Measurements from ENCODE around the gene STK4.

STK4 gene

GRCh38 chr20:44955270-44955669 lies 11.0 kb upstream of the STK4 start:
- peaks cover 70% of the 10 kb centered on the region for H3K36me3 Mint-ChIP-seq (ENCODE audit: low read depth)
- no peak for TF ChIP-seq CTCF (IDR thresholded peaks at IDR 0.05)
- H3K27ac Mint-ChIP-seq: peak overlapping the region; percentile 26
- DNase-seq: no peak
- no peaks in the 10 kb centered on the region for H3K9me3 Mint-ChIP-seq
- no peaks in the 10 kb centered on the region for H3K27me3 Mint-ChIP-seq (ENCODE audit: low read depth, poor library complexity)
- peaks cover 43% of the 10 kb centered on the region for H3K4me1 Mint-ChIP-seq
- no peak overlapping the region for H3K4me3 Mint-ChIP-seq

GRCh38 chr20:44956410-44956809 lies 9.9 kb upstream of the STK4 start:
- Mint-ChIP-seq H3K4me1 (peaks cover 54% of the 10 kb centered on the region), H3K4me3 (no peak overlapping the region), H3K9me3 (no peaks in the 10 kb centered on the region), H3K27ac (no peak overlapping the region), H3K27me3 (ENCODE audit: low read depth, poor library complexity) (no peaks in the 10 kb centered on the region), H3K36me3 (ENCODE audit: low read depth) (peaks cover 61% of the 10 kb centered on the region)
- DNase-seq: no peak
- no peak for TF ChIP-seq CTCF (IDR thresholded peaks at IDR 0.05)

GRCh38 chr20:44958276-44958675 lies 8.0 kb upstream of the STK4 start:
- H3K4me1 Mint-ChIP-seq: peaks cover 59% of the 10 kb centered on the region
- peak overlapping the region; percentile 93 for H3K27ac Mint-ChIP-seq
- peaks cover 3% of the 10 kb centered on the region for H3K9me3 Mint-ChIP-seq

GRCh38 chr20:44959082-44959637 lies 7.2 kb upstream of the STK4 start:
- peaks cover 3% of the 10 kb centered on the region for H3K9me3 Mint-ChIP-seq
- H3K4me3 Mint-ChIP-seq: peak overlapping the region; percentile 96
- peak overlapping the region; percentile 93 for H3K27ac Mint-ChIP-seq
- peaks cover 59% of the 10 kb centered on the region for H3K4me1 Mint-ChIP-seq
- DNase-seq: no peak
- no peak for TF ChIP-seq CTCF (IDR thresholded peaks at IDR 0.05)
- H3K27me3 Mint-ChIP-seq (ENCODE audit: low read depth, poor library complexity): no peaks in the 10 kb centered on the region
- peaks cover 33% of the 10 kb centered on the region for H3K36me3 Mint-ChIP-seq (ENCODE audit: low read depth)

More at GRCh38 chr20:44958276-44958675, 8.0 kb upstream of the STK4 start:
- TF ChIP-seq CTCF (IDR thresholded peaks at IDR 0.05): no peak
- DNase-seq: no peak
- Mint-ChIP-seq H3K27me3 (ENCODE audit: low read depth, poor library complexity) (no peaks in the 10 kb centered on the region), H3K4me3 (peak overlapping the region; percentile 96), H3K36me3 (ENCODE audit: low read depth) (peaks cover 42% of the 10 kb centered on the region)

- Mint-ChIP-seq H3K9me3 (peaks cover 3% of the 10 kb centered on the region), H3K27ac (peak overlapping the region; percentile 93), H3K4me1 (peaks cover 59% of the 10 kb centered on the region), H3K36me3 (ENCODE audit: low read depth) (peaks cover 30% of the 10 kb centered on the region), H3K27me3 (ENCODE audit: low read depth, poor library complexity) (no peaks in the 10 kb centered on the region), H3K4me3 (peak overlapping the region; percentile 96)
- peak; percentile 27 for DNase-seq
- no peak for TF ChIP-seq CTCF (IDR thresholded peaks at IDR 0.05)
Measured at GRCh38 chr20:44959638-44960102, 6.6 kb upstream of the STK4 start.
